ENCODE measurements around the gene SGIP1.

GRCh38 chr1:66775646-66776045 lies 241.7 kb downstream of the SGIP1 start:
- TF ChIP-seq YY1 (IDR thresholded peaks at IDR 0.05; ENCODE audit: low read depth) (no peak), NFIC (IDR thresholded peaks at IDR 0.05) (no peak), EP300 (IDR thresholded peaks at IDR 0.05; ENCODE audit: borderline replicate concordance) (no peak), MAX (IDR thresholded peaks at IDR 0.05) (no peak), RAD21 (IDR thresholded peaks at IDR 0.05; ENCODE audit: low read depth) (no peak), REST (IDR thresholded peaks at IDR 0.05; ENCODE audit: low read depth) (no peak), EGR1 (IDR thresholded peaks at IDR 0.05) (no peak), TAF1 (IDR thresholded peaks at IDR 0.05; ENCODE audit: low read depth) (no peak), USF1 (IDR thresholded peaks at IDR 0.05) (no peak), CREB1 (IDR thresholded peaks at IDR 0.05; ENCODE audit: low read depth) (no peak), ZBTB7A (IDR thresholded peaks at IDR 0.05; ENCODE audit: low read depth) (no peak), TCF12 (IDR thresholded peaks at IDR 0.05; ENCODE audit: low read depth) (no peak)
